GM12878 (cell line): ENCODE data around the gene LRRC73.

Source experiments
- CREM ChIP-seq: IDR thresholded peaks from 2 replicates; pipeline ENCODE4 v1.6.1; 2014; ENCODE audit warnings: antibody characterized with exemption, low read depth
- CTCF ChIP-seq, 3 experiments: IDR thresholded peaks in 2 of 3; conservative IDR thresholded peaks in 1 of 3; 2 replicates each; pipeline ENCODE4 v1.5.1; 2011; ENCODE audit warnings: low read depth in 3 of 3, low read length in 3 of 3, mild to moderate bottlenecking in 3 of 3, control low read depth in 2 of 3, moderate library complexity in 2 of 3, inconsistent platforms in 1 of 3, mixed read lengths in 1 of 3; ENCODE audit not compliant: control insufficient read depth in 2 of 3, insufficient read depth in 1 of 3; ENCODE audit errors: extremely low read depth in 1 of 3
- ESRRA ChIP-seq: IDR thresholded peaks from 2 replicates; pipeline ENCODE4 v1.6.1; 2012; ENCODE audit warnings: mild to moderate bottlenecking, low read length, improper control_type of control experiment
- ETV6 ChIP-seq, 2 experiments: fragments of 450-650 bp in 1 of 2; IDR thresholded peaks in 1 of 2; conservative IDR thresholded peaks in 1 of 2; 2 replicates each; pipeline ENCODE4 v1.6.1; 2014; ENCODE audit warnings: antibody characterized with exemption in 1 of 2, borderline replicate concordance in 1 of 2, low read depth in 1 of 2, mild to moderate bottlenecking in 1 of 2, moderate library complexity in 1 of 2
- GABPA ChIP-seq: IDR thresholded peaks from 2 replicates; pipeline ENCODE4 v1.6.1; 2014; ENCODE audit warnings: antibody characterized with exemption, low read depth, mild to moderate bottlenecking, inconsistent platforms
- HCFC1 ChIP-seq: fragments of 150-350 bp; IDR thresholded peaks from 2 replicates; pipeline ENCODE4 v1.6.1; 2014; ENCODE audit warnings: low read length
- MLLT1 ChIP-seq: fragments of 450-650 bp; IDR thresholded peaks from 2 replicates; pipeline ENCODE4 v1.6.1; 2016; ENCODE audit warnings: mild to moderate bottlenecking
- MXI1 ChIP-seq: fragments of 150-350 bp; IDR thresholded peaks from 2 replicates; pipeline ENCODE4 v1.6.1; 2011; ENCODE audit warnings: low read depth, mild to moderate bottlenecking, inconsistent platforms, low read length, improper control_type of control experiment
- POLR2A ChIP-seq: IDR thresholded peaks from 2 replicates; pipeline ENCODE4 v1.6.1; 2011; ENCODE audit warnings: low read depth, mild to moderate bottlenecking, low read length
- SMAD1 ChIP-seq: fragments of 450-650 bp; IDR thresholded peaks from 2 replicates; pipeline ENCODE4 v1.6.1; 2018; ENCODE audit warnings: mild to moderate bottlenecking, low read depth; ENCODE audit not compliant: partially characterized antibody
- TAF1 ChIP-seq: IDR thresholded peaks from 2 replicates; pipeline ENCODE4 v1.6.1; 2011; ENCODE audit warnings: mild to moderate bottlenecking, low read depth, low read length, borderline replicate concordance
- ZBTB33 ChIP-seq: fragments of 450-650 bp; IDR thresholded peaks from 2 replicates; pipeline ENCODE4 v1.6.1; 2017; ENCODE audit warnings: mild to moderate bottlenecking
- ZZZ3 ChIP-seq: IDR thresholded peaks from 2 replicates; pipeline ENCODE4 v1.6.1; 2011; ENCODE audit warnings: low read depth; ENCODE audit not compliant: control insufficient read depth, insufficient read length

GRCh38 chr6:43478008-43478372 is 32.2 kb downstream of the LRRC73 start:
- TF ChIP-seq HCFC1: no peak
- no peak for TF ChIP-seq ESRRA
- TF ChIP-seq CTCF (IDR thresholded peaks at IDR 0.05 in 2 of 3, conservative IDR thresholded peaks at IDR 0.05 in 1 of 3; ENCODE audit: control insufficient read depth in 2 of 3, extremely low read depth in 1 of 3, insufficient read depth in 1 of 3, low read depth in 3 of 3, low read length in 3 of 3): no peak
- TF ChIP-seq MXI1: no peak
- no peak for TF ChIP-seq ZBTB33
- TF ChIP-seq TAF1: no peak
- TF ChIP-seq SMAD1: no peak
- no peak for TF ChIP-seq GABPA
- no peak for TF ChIP-seq ZZZ3
- TF ChIP-seq ETV6 (conservative IDR thresholded peaks at IDR 0.05 in 1 of 2, IDR thresholded peaks at IDR 0.05 in 1 of 2; ENCODE audit: borderline replicate concordance in 1 of 2, low read depth in 1 of 2): no peak
- no peak for TF ChIP-seq CREM
- no peak for TF ChIP-seq POLR2A
- no peak for TF ChIP-seq MLLT1
